ENCODE data around the gene NKX1-2.

NKX1-2 gene

GRCh38 chr10:124474514-124475070 lies 24.8 kb upstream of the NKX1-2 start:
- DNase-seq (ENCODE audit: low spot score), result no peak

- no peak for DNase-seq (ENCODE audit: low spot score)
Measured at GRCh38 chr10:124473070-124473469, 23.2 kb upstream of the NKX1-2 start.

- DNase-seq (ENCODE audit: low spot score), result no peak
Measured at GRCh38 chr10:124472071-124472470, 22.2 kb upstream of the NKX1-2 start.

GRCh38 chr10:124470544-124471434 lies 21.0 kb upstream of the NKX1-2 start:
- no peak for DNase-seq (ENCODE audit: low spot score)

GRCh38 chr10:124469956-124470484 lies 20.2 kb upstream of the NKX1-2 start:
- DNase-seq (ENCODE audit: low spot score), result no peak

- DNase-seq (ENCODE audit: low spot score), result no peak
Measured at GRCh38 chr10:124468624-124469023, 18.8 kb upstream of the NKX1-2 start.

GRCh38 chr10:124467165-124467564 lies 17.3 kb upstream of the NKX1-2 start:
- no peak for DNase-seq (ENCODE audit: low spot score)

GRCh38 chr10:124465777-124466488 lies 16.1 kb upstream of the NKX1-2 start:
- DNase-seq (ENCODE audit: low spot score), result no peak

- peak; percentile 22 for DNase-seq (ENCODE audit: low spot score)
Measured at GRCh38 chr10:124465003-124465776, 15.4 kb upstream of the NKX1-2 start.

- no peak for DNase-seq (ENCODE audit: low spot score)
Measured at GRCh38 chr10:124464028-124464965, 14.5 kb upstream of the NKX1-2 start.

- no peak for DNase-seq (ENCODE audit: low spot score)
Measured at GRCh38 chr10:124462348-124462695, 12.5 kb upstream of the NKX1-2 start.

GRCh38 chr10:124461642-124462347 lies 12.0 kb upstream of the NKX1-2 start, which contains the start of gene LHPP:
Gene LHPP (plus strand): TSS chr10:124461823. CDS start chr10:124461863, 40 bp downstream.
- peak; percentile 85 for DNase-seq (ENCODE audit: low spot score)

- DNase-seq (ENCODE audit: low spot score), result no peak
Measured at GRCh38 chr10:124460144-124460543, 10.3 kb upstream of the NKX1-2 start.

- DNase-seq (ENCODE audit: low spot score), result no peak
Measured at GRCh38 chr10:124459395-124459794, 9.6 kb upstream of the NKX1-2 start.

GRCh38 chr10:124458889-124459288 lies 9.1 kb upstream of the NKX1-2 start:
- DNase-seq (ENCODE audit: low spot score), result no peak

GRCh38 chr10:124458473-124458872 lies 8.6 kb upstream of the NKX1-2 start:
- DNase-seq (ENCODE audit: low spot score), result no peak

GRCh38 chr10:124455441-124455840 lies 5.6 kb upstream of the NKX1-2 start:
- no peak for DNase-seq (ENCODE audit: low spot score)

GRCh38 chr10:124453960-124454610 lies 4.2 kb upstream of the NKX1-2 start:
- no peak for DNase-seq (ENCODE audit: low spot score)

GRCh38 chr10:124451276-124451675 lies 1.4 kb upstream of the NKX1-2 start:
- no peak for DNase-seq (ENCODE audit: low spot score)

- DNase-seq (ENCODE audit: low spot score), result no peak
Measured at GRCh38 chr10:124450783-124451057, 885 bp upstream of the NKX1-2 start.
